ENCODE data around the gene B4GALT5.
"Not testable (repeated sequence)": the region's sequence is repeated elsewhere in the genome, so short reads cannot be mapped to it uniquely, and the experiment has no call there.

Gene B4GALT5

GRCh38 chr20:49615401-49616153 lies 98.1 kb downstream of the B4GALT5 start:
- H3K4me1 Mint-ChIP-seq, result no peaks in the 10 kb centered on the region
- peaks cover 1% of the 10 kb centered on the region for H3K27me3 Mint-ChIP-seq (ENCODE audit: low read depth)
- H3K4me3 Mint-ChIP-seq, result no peak overlapping the region
- TF ChIP-seq CTCF (IDR thresholded peaks at IDR 0.05; ENCODE audit: unreplicated experiment in 3 of 3), result no peak
- H3K9me3 Mint-ChIP-seq, result no peaks in the 10 kb centered on the region
- no peak overlapping the region for H3K27ac Mint-ChIP-seq
- H3K36me3 Mint-ChIP-seq (ENCODE audit: low read depth), result no peaks in the 10 kb centered on the region

- not testable (repeated sequence) for H3K4me1 Mint-ChIP-seq; H3K4me3 Mint-ChIP-seq; H3K9me3 Mint-ChIP-seq; H3K27ac Mint-ChIP-seq; H3K36me3 Mint-ChIP-seq (ENCODE audit: low read depth); H3K27me3 Mint-ChIP-seq (ENCODE audit: low read depth)
Measured at GRCh38 chr20:49615051-49615400, 98.7 kb downstream of the B4GALT5 start.

- no peak for TF ChIP-seq CTCF (IDR thresholded peaks at IDR 0.05; ENCODE audit: unreplicated experiment in 3 of 3)
- H3K36me3 Mint-ChIP-seq (ENCODE audit: low read depth), result no peaks in the 10 kb centered on the region
Measured at GRCh38 chr20:49614338-49615050, 99.2 kb downstream of the B4GALT5 start.

GRCh38 chr20:49612127-49612738 lies 101.4 kb downstream of the B4GALT5 start:
- H3K4me1 Mint-ChIP-seq, result no peaks in the 10 kb centered on the region
- no peak for TF ChIP-seq CTCF (IDR thresholded peaks at IDR 0.05; ENCODE audit: unreplicated experiment in 3 of 3)

More at GRCh38 chr20:49614338-49615050, 99.2 kb downstream of the B4GALT5 start:
- no peak overlapping the region for H3K4me3 Mint-ChIP-seq
- no peaks in the 10 kb centered on the region for H3K9me3 Mint-ChIP-seq
- H3K27me3 Mint-ChIP-seq (ENCODE audit: low read depth), result no peaks in the 10 kb centered on the region
- no peaks in the 10 kb centered on the region for H3K4me1 Mint-ChIP-seq
- no peak overlapping the region for H3K27ac Mint-ChIP-seq

GRCh38 chr20:49611539-49612126 lies 102.0 kb downstream of the B4GALT5 start:
- not testable (repeated sequence) for H3K36me3 Mint-ChIP-seq (ENCODE audit: low read depth); H3K27ac Mint-ChIP-seq; H3K9me3 Mint-ChIP-seq; H3K4me1 Mint-ChIP-seq; H3K4me3 Mint-ChIP-seq
- H3K27me3 Mint-ChIP-seq (ENCODE audit: low read depth), result peaks cover 14% of the 10 kb centered on the region

More at GRCh38 chr20:49612127-49612738, 101.4 kb downstream of the B4GALT5 start:
- Mint-ChIP-seq H3K9me3 (no peaks in the 10 kb centered on the region), H3K27me3 (ENCODE audit: low read depth) (peaks cover 14% of the 10 kb centered on the region), H3K36me3 (ENCODE audit: low read depth) (no peaks in the 10 kb centered on the region), H3K27ac (no peak overlapping the region), H3K4me3 (no peak overlapping the region)

GRCh38 chr20:49610691-49611538 lies 102.8 kb downstream of the B4GALT5 start:
- H3K4me1 Mint-ChIP-seq, result no peaks in the 10 kb centered on the region
- peaks cover 14% of the 10 kb centered on the region for H3K27me3 Mint-ChIP-seq (ENCODE audit: low read depth)
- no peaks in the 10 kb centered on the region for H3K9me3 Mint-ChIP-seq
- H3K36me3 Mint-ChIP-seq (ENCODE audit: low read depth), result no peaks in the 10 kb centered on the region
- TF ChIP-seq CTCF (IDR thresholded peaks at IDR 0.05; ENCODE audit: unreplicated experiment in 3 of 3), result peak; percentile 99 to 100 (median 100)
- peak overlapping the region; percentile 30 to 73 (median 61) for H3K4me3 Mint-ChIP-seq
- no peak overlapping the region for H3K27ac Mint-ChIP-seq

Measured in nephron (organoid).